Neutrophil (primary cell): ENCODE results near the gene GRIN2A.

Source experiments
- H3K27ac ChIP-seq: fragments of 200-600 bp; sonication (generic); 2 replicates; pipeline ENCODE4 v1.5.1; 2016; ENCODE audit warnings: mild to moderate bottlenecking, moderate library complexity
- H3K27me3 ChIP-seq: fragments of 200-600 bp; sonication (generic); 2 replicates; pipeline ENCODE4 v1.6.0; 2016; ENCODE audit warnings: mild to moderate bottlenecking
- H3K36me3 ChIP-seq: fragments of 200-600 bp; sonication (generic); 2 replicates; pipeline ENCODE4 v1.5.1; 2017
- H3K4me1 ChIP-seq, 2 experiments: fragments of 200-600 bp in 1 of 2; sonication (generic) in 1 of 2; 1 replicate in 1 of 2; 2 replicates in 1 of 2; pipeline versions ENCODE4 v1.5.1 to v1.6.1; 2013 to 2016; ENCODE audit warnings: low read depth in 1 of 2, low read length in 1 of 2, mild to moderate bottlenecking in 1 of 2, moderate library complexity in 1 of 2; ENCODE audit not compliant: control insufficient read depth in 1 of 2, insufficient read depth in 1 of 2
- H3K4me3 ChIP-seq, 2 experiments: fragments of 200-600 bp in 1 of 2; sonication (generic) in 1 of 2; 1 replicate in 1 of 2; 2 replicates in 1 of 2; pipeline ENCODE4 v1.5.1; 2013 to 2016; ENCODE audit warnings: low read depth in 1 of 2, low read length in 1 of 2, mild to moderate bottlenecking in 1 of 2, moderate library complexity in 1 of 2
- H3K9me3 ChIP-seq: fragments of 200-600 bp; sonication (generic); 2 replicates; pipeline ENCODE4 v1.5.1; 2016
- CTCF ChIP-seq: fragments of 200-600 bp; sonication (generic); IDR thresholded peaks from 2 replicates; pipeline ENCODE4 v1.5.1; 2016; ENCODE audit warnings: antibody characterized with exemption

Gene GRIN2A

GRCh38 chr16:9756434-9756833, 425.8 kb downstream of the GRIN2A start:
- no peak for TF ChIP-seq CTCF
- Histone ChIP-seq H3K27ac (no peak overlapping the region), H3K9me3 (no peaks in the 10 kb centered on the region), H3K27me3 (no peaks in the 10 kb centered on the region), H3K4me1 (no peaks in the 10 kb centered on the region), H3K36me3 (no peaks in the 10 kb centered on the region), H3K4me3 (no peak overlapping the region)

GRCh38 chr16:9755081-9755480, 427.1 kb downstream of the GRIN2A start:
- Histone ChIP-seq H3K4me1 (no peaks in the 10 kb centered on the region), H3K27ac (no peak overlapping the region), H3K9me3 (no peaks in the 10 kb centered on the region), H3K4me3 (no peak overlapping the region), H3K27me3 (no peaks in the 10 kb centered on the region), H3K36me3 (no peaks in the 10 kb centered on the region)
- TF ChIP-seq CTCF = no peak

- TF ChIP-seq CTCF = no peak
- no peak overlapping the region for H3K27ac ChIP-seq
- no peak overlapping the region for H3K4me3 ChIP-seq
- H3K36me3 ChIP-seq = no peaks in the 10 kb centered on the region
- H3K4me1 ChIP-seq = no peaks in the 10 kb centered on the region
- H3K9me3 ChIP-seq = no peaks in the 10 kb centered on the region
- no peaks in the 10 kb centered on the region for H3K27me3 ChIP-seq
Observed at GRCh38 chr16:9741776-9742175, 440.5 kb downstream of the GRIN2A start.

- no peak overlapping the region for H3K27ac ChIP-seq
- H3K4me3 ChIP-seq = no peak overlapping the region
- H3K27me3 ChIP-seq = no peaks in the 10 kb centered on the region
- no peaks in the 10 kb centered on the region for H3K4me1 ChIP-seq
- H3K9me3 ChIP-seq = no peaks in the 10 kb centered on the region
- H3K36me3 ChIP-seq = no peaks in the 10 kb centered on the region
- TF ChIP-seq CTCF = no peak
Observed at GRCh38 chr16:9739301-9739700, 442.9 kb downstream of the GRIN2A start.

- Histone ChIP-seq H3K27ac (no peak overlapping the region), H3K4me3 (no peak overlapping the region), H3K27me3 (no peaks in the 10 kb centered on the region), H3K36me3 (no peaks in the 10 kb centered on the region), H3K4me1 (no peaks in the 10 kb centered on the region), H3K9me3 (no peaks in the 10 kb centered on the region)
- no peak for TF ChIP-seq CTCF
Observed at GRCh38 chr16:9738690-9739089, 443.5 kb downstream of the GRIN2A start.

- Histone ChIP-seq H3K4me3 (no peak overlapping the region), H3K27me3 (no peaks in the 10 kb centered on the region), H3K4me1 (no peaks in the 10 kb centered on the region), H3K27ac (no peak overlapping the region), H3K36me3 (no peaks in the 10 kb centered on the region), H3K9me3 (no peaks in the 10 kb centered on the region)
- TF ChIP-seq CTCF = no peak
Observed at GRCh38 chr16:9736547-9736946, 445.7 kb downstream of the GRIN2A start.
